Activated CD4-positive, alpha-beta T cell treated with anti-CD3 and anti-CD28 coated beads, Interleukin-2, amount 10 ng/mL, durations not matched to agents 24 days and 14 days (primary cell): ENCODE data around the gene KRT86. TPM values are rescaled to one million over a fixed set of nuclear protein-coding genes. Genes with fewer than 3 reads are reported as not detected.
A peak's percentile ranks its signal among the peaks of the same experiment; 100 is the strongest.

ENCODE experiments used
- DNase-seq: peaks from one replicate; pipeline ENCODE4 v3.0.0; 2022
- H3K27ac Mint-ChIP-seq: one replicate; pipeline ENCODE4 v1.8.0; 2022; ENCODE audit warnings: mild to moderate bottlenecking, mixed read lengths
- H3K27me3 Mint-ChIP-seq: one replicate; pipeline ENCODE4 v1.8.0; 2022; ENCODE audit warnings: mixed read lengths
- H3K36me3 Mint-ChIP-seq: one replicate; pipeline ENCODE4 v1.8.0; 2022; ENCODE audit warnings: low read depth, mild to moderate bottlenecking, mixed read lengths
- H3K4me1 Mint-ChIP-seq: one replicate; pipeline ENCODE4 v1.8.0; 2021; ENCODE audit warnings: mixed read lengths
- H3K4me3 Mint-ChIP-seq: one replicate; pipeline ENCODE4 v1.8.0; 2022; ENCODE audit warnings: mild to moderate bottlenecking, moderate library complexity, mixed read lengths
- H3K9me3 Mint-ChIP-seq: one replicate; pipeline ENCODE4 v1.8.0; 2021; ENCODE audit warnings: mixed read lengths
- intact Hi-C: fragments of 100-400 bp; cut with micrococcal nuclease; formaldehyde crosslinking; loops from one replicate; pipeline ENCODE4 v1.15.1; 2023
- total RNA-seq: library from RNA; stranded (reverse); gene quantifications from 2 replicates; pipeline ENCODE4 v1.2.3, GENCODE V29; 2022

The KRT86 gene
- total RNA-seq, 1 donor from 2014 or later = 0.44 TPM

GRCh38 chr12:52261208-52261484, 13.3 kb upstream of the KRT86 start:
- peaks cover 47% of the 10 kb centered on the region for H3K27me3 Mint-ChIP-seq
- peaks cover 4% of the 10 kb centered on the region for H3K36me3 Mint-ChIP-seq
- no peaks in the 10 kb centered on the region for H3K9me3 Mint-ChIP-seq
- intact Hi-C loops = no loop called here
- H3K4me3 Mint-ChIP-seq = no peak overlapping the region
- H3K27ac Mint-ChIP-seq = no peak overlapping the region
- peaks cover 17% of the 10 kb centered on the region for H3K4me1 Mint-ChIP-seq
- DNase-seq = no peak

DNA sequence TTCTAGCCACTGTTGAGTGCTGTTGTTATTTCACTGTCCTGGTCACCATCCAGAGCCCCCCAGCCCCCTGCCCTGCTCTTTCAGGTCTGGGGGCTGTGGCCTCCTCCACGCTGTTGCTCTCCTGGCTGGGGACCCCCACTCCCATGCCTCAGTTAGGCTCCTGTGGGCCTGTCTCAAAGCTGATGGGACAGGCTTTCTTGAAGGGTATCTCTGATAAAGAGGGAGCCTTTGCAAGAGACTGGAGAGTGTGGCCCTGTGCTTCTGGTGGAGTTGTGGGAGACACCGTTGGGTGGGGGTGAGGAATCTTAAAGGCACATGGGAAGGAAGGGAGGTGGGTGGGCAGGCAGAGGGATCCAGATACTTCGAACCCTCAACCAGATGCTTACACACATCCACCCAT, 12.2 kb upstream of the KRT86 start:
- peaks cover 37% of the 10 kb centered on the region for H3K27me3 Mint-ChIP-seq

GRCh38 chr12:52263761-52264434, 10.5 kb upstream of the KRT86 start:
- Mint-ChIP-seq H3K9me3 (no peaks in the 10 kb centered on the region), H3K27ac (no peak overlapping the region), H3K27me3 (peaks cover 27% of the 10 kb centered on the region), H3K4me1 (peaks cover 14% of the 10 kb centered on the region), H3K36me3 (peaks cover 6% of the 10 kb centered on the region), H3K4me3 (no peak overlapping the region)
- no peak for DNase-seq
- intact Hi-C loops = no loop called here

More for the DNA sequence above, 12.2 kb upstream of the KRT86 start:
- Mint-ChIP-seq H3K36me3 (peaks cover 6% of the 10 kb centered on the region), H3K4me3 (no peak overlapping the region), H3K9me3 (no peaks in the 10 kb centered on the region), H3K27ac (no peak overlapping the region), H3K4me1 (peaks cover 17% of the 10 kb centered on the region)
- DNase-seq = no peak
- intact Hi-C loops = no loop called here

- Mint-ChIP-seq H3K27ac (no peak overlapping the region), H3K36me3 (peaks cover 6% of the 10 kb centered on the region), H3K4me3 (no peak overlapping the region), H3K4me1 (peaks cover 10% of the 10 kb centered on the region), H3K9me3 (no peaks in the 10 kb centered on the region), H3K27me3 (peaks cover 23% of the 10 kb centered on the region)
- no peak for DNase-seq
- intact Hi-C loops = no loop called here
Observed at GRCh38 chr12:52264435-52264825, 10.0 kb upstream of the KRT86 start.

GRCh38 chr12:52266514-52266913, 7.9 kb upstream of the KRT86 start:
- no peak overlapping the region for H3K27ac Mint-ChIP-seq
- H3K27me3 Mint-ChIP-seq = peaks cover 17% of the 10 kb centered on the region
- intact Hi-C loops = no loop called here
- no peaks in the 10 kb centered on the region for H3K9me3 Mint-ChIP-seq
- DNase-seq = no peak
- no peaks in the 10 kb centered on the region for H3K4me1 Mint-ChIP-seq
- H3K4me3 Mint-ChIP-seq = no peak overlapping the region
- peaks cover 9% of the 10 kb centered on the region for H3K36me3 Mint-ChIP-seq

GRCh38 chr12:52267266-52267665, 7.2 kb upstream of the KRT86 start:
- Mint-ChIP-seq H3K36me3 (peaks cover 6% of the 10 kb centered on the region), H3K4me1 (no peaks in the 10 kb centered on the region), H3K27me3 (peaks cover 18% of the 10 kb centered on the region), H3K9me3 (no peaks in the 10 kb centered on the region), H3K27ac (no peak overlapping the region), H3K4me3 (no peak overlapping the region)
- intact Hi-C loops = no loop called here
- no peak for DNase-seq

DNA sequence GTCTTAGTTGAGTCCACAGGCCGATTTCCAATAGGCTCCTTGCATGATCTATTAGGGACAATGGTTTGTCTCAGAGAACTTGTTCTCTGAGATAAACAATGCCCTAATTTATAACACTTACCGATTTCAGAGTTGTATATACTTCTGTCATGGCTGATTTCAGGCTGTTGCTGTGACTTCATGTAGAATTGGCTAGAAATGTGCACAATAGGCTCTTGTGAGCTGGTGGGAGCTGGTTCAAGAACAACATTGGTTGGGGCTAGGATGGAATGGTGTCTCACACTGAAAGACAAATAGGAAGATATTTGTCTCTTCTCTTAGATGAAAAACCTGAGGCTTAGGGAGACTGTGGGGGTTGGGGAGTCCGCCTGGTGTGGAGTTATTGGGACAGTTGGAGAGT, 6.7 kb upstream of the KRT86 start:
- intact Hi-C loops = no loop called here
- H3K27ac Mint-ChIP-seq = no peak overlapping the region
- peaks cover 6% of the 10 kb centered on the region for H3K36me3 Mint-ChIP-seq
- H3K4me3 Mint-ChIP-seq = no peak overlapping the region
- no peak for DNase-seq
- no peaks in the 10 kb centered on the region for H3K4me1 Mint-ChIP-seq
- H3K27me3 Mint-ChIP-seq = peaks cover 16% of the 10 kb centered on the region
- H3K9me3 Mint-ChIP-seq = no peaks in the 10 kb centered on the region

GRCh38 chr12:52268212-52268611, 6.2 kb upstream of the KRT86 start:
- peaks cover 20% of the 10 kb centered on the region for H3K27me3 Mint-ChIP-seq
- H3K36me3 Mint-ChIP-seq = peaks cover 6% of the 10 kb centered on the region
- no peak overlapping the region for H3K4me3 Mint-ChIP-seq
- H3K9me3 Mint-ChIP-seq = no peaks in the 10 kb centered on the region
- no peaks in the 10 kb centered on the region for H3K4me1 Mint-ChIP-seq
- DNase-seq = no peak
- H3K27ac Mint-ChIP-seq = no peak overlapping the region
- intact Hi-C loops = no loop called here

- no peak overlapping the region for H3K27ac Mint-ChIP-seq
Observed at GRCh38 chr12:52270541-52271070, 3.8 kb upstream of the KRT86 start.

DNA sequence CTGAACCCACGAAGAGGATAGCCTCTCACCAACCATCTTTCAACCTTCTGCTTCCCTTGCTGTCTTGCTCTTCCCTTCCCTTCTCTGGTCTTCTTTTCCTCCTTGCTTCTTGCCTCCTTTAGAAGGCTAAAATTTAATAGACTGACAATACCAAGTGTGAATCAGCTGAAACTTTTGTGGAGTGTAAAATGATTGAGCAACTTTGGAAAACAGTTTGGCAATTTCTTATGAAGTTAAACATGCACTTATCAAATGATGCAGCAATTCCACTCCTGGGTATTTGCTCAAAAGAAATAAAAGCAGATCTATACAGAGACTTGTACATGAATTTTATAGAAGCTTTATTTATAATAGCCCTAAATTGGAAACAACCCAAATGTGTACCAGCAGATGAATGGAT, 3.3 kb upstream of the KRT86 start:
- intact Hi-C loops = no loop called here
- Mint-ChIP-seq H3K27me3 (peaks cover 35% of the 10 kb centered on the region), H3K4me3 (no peak overlapping the region), H3K9me3 (no peaks in the 10 kb centered on the region), H3K4me1 (no peaks in the 10 kb centered on the region), H3K36me3 (peaks cover 6% of the 10 kb centered on the region), H3K27ac (peak overlapping the region; percentile 40)
- no peak for DNase-seq

More at GRCh38 chr12:52270541-52271070, 3.8 kb upstream of the KRT86 start:
- Mint-ChIP-seq H3K9me3 (no peaks in the 10 kb centered on the region), H3K27me3 (peaks cover 35% of the 10 kb centered on the region), H3K36me3 (peaks cover 6% of the 10 kb centered on the region), H3K4me3 (no peak overlapping the region), H3K4me1 (no peaks in the 10 kb centered on the region)
- DNase-seq = no peak
- intact Hi-C loops = no loop called here

- H3K36me3 Mint-ChIP-seq = peaks cover 2% of the 10 kb centered on the region
- no peaks in the 10 kb centered on the region for H3K9me3 Mint-ChIP-seq
- H3K4me3 Mint-ChIP-seq = no peak overlapping the region
- peaks cover 44% of the 10 kb centered on the region for H3K27me3 Mint-ChIP-seq
- intact Hi-C loops = no loop called here
- peaks cover 10% of the 10 kb centered on the region for H3K4me1 Mint-ChIP-seq
- no peak overlapping the region for H3K27ac Mint-ChIP-seq
- no peak for DNase-seq
Observed at GRCh38 chr12:52275686-52276085, 1.2 kb downstream of the KRT86 start.

- Mint-ChIP-seq H3K9me3 (no peaks in the 10 kb centered on the region), H3K4me1 (peaks cover 10% of the 10 kb centered on the region), H3K4me3 (no peak overlapping the region), H3K27ac (no peak overlapping the region), H3K27me3 (peaks cover 37% of the 10 kb centered on the region), H3K36me3 (no peaks in the 10 kb centered on the region)
- no peak for DNase-seq
- intact Hi-C loops = loop anchor here (2.0 kb wide), 1 partner anchor 55 kb away; no protein-coding TSS in a partner anchor
Observed at GRCh38 chr12:52277486-52278245, 3.2 kb downstream of the KRT86 start.

DNA sequence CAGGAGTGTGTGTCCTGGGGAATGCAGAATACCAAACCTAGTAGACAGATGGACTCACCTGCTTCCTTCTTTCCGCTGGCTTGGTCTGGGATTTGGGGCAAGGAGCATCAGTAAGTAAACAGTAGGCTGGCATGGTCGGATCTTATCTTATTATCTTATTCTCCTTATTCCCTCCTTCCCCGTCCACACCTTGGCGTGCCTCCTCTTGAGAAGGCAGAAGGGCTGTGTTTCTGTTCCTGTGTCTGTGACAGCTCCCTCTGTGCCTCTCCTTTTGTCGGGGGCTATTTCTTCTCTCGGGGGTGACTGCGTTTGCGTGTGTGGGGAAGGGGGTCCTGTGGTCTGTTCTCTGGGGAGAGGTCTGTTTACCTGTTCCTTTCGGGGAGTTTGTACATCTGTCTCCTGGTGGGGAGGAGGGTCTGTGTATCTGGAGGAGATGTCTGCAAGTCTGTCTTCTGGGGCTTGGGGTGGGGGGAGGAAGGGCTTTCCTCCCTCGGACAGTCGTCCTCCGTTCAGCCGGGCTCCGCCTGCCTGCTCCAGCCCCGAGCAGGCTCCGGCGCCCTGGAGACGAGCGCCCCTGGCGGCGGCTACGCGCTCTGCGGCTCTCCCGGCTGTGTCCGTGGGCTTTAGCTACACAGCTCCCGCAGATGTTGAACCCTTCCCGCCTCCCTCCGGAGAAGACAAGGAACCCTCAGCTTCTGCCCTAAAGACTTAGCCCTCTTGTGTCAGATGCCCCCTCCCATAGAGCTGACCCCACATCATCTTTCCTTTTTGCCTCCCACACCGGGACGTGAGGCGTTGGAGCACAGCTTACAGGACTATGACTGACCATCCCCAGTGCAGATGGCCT, 4.4 kb downstream of the KRT86 start:
- intact Hi-C loops = loop anchor here (2.0 kb wide), 1 partner anchor 56 kb away; no protein-coding TSS in a partner anchor
- Mint-ChIP-seq H3K27me3 (peaks cover 31% of the 10 kb centered on the region), H3K27ac (no peak overlapping the region), H3K36me3 (no peaks in the 10 kb centered on the region), H3K4me3 (peak overlapping the region; percentile 33), H3K4me1 (peaks cover 10% of the 10 kb centered on the region), H3K9me3 (no peaks in the 10 kb centered on the region)
- peak; percentile 95 for DNase-seq
